ENCODE results near the gene SAPCD2.

GRCh38 chr9:137107312-137107921 lies 37.1 kb upstream of the SAPCD2 start:
- no peak for TF ChIP-seq POLR2A (IDR thresholded peaks at IDR 0.05)
- no peak for TF ChIP-seq CTCF (IDR thresholded peaks at IDR 0.05)
